Loucy (cell line): ENCODE data around the gene MTFR2.

Experiments
- H2AFZ ChIP-seq: fragments of 200-600 bp; sonication (generic); 2 replicates; pipeline ENCODE4 v1.6.0; 2016; ENCODE audit warnings: antibody characterized with exemption, mild to moderate bottlenecking, low read length, moderate library complexity
- H3F3A ChIP-seq: fragments of 200-600 bp; 2 replicates; pipeline ENCODE4 v1.6.0; 2016; ENCODE audit warnings: antibody characterized with exemption, low read depth, mild to moderate bottlenecking
- H3K27me3 ChIP-seq: fragments of 200-600 bp; sonication (generic); 2 replicates; pipeline ENCODE4 v1.6.1; 2014; ENCODE audit warnings: low read length, mild to moderate bottlenecking; ENCODE audit not compliant: insufficient read depth, poor library complexity, severe bottlenecking
- H3K36me3 ChIP-seq: fragments of 200-600 bp; sonication (generic); 2 replicates; pipeline ENCODE4 v1.6.1; 2016; ENCODE audit warnings: low read length; ENCODE audit not compliant: insufficient read depth
- H3K4me1 ChIP-seq: fragments of 200-600 bp; sonication (generic); 2 replicates; pipeline ENCODE4 v1.5.1; 2014; ENCODE audit warnings: low read length, mild to moderate bottlenecking; ENCODE audit not compliant: insufficient read depth, poor library complexity, severe bottlenecking
- H3K4me2 ChIP-seq: fragments of 200-600 bp; sonication (generic); 2 replicates; pipeline ENCODE4 v1.6.0; 2014; ENCODE audit warnings: antibody characterized with exemption, low read length, low read depth, mild to moderate bottlenecking; ENCODE audit not compliant: poor library complexity, severe bottlenecking
- H3K4me3 ChIP-seq: fragments of 200-600 bp; sonication (generic); 2 replicates; pipeline ENCODE4 v1.5.1; 2014; ENCODE audit warnings: low read length, mild to moderate bottlenecking, mixed read lengths; ENCODE audit not compliant: poor library complexity, severe bottlenecking
- H3K79me2 ChIP-seq: fragments of 200-600 bp; sonication (generic); 2 replicates; pipeline ENCODE4 v1.6.1; 2014; ENCODE audit warnings: low read length; ENCODE audit not compliant: insufficient read depth
- H3K9ac ChIP-seq: fragments of 200-600 bp; sonication (generic); 2 replicates; pipeline ENCODE4 v1.6.0; 2014; ENCODE audit warnings: mild to moderate bottlenecking, low read depth, low read length, moderate library complexity; ENCODE audit not compliant: poor library complexity, severe bottlenecking
- H3K9me2 ChIP-seq: fragments of 200-600 bp; sonication (generic); replicated peaks from 2 replicates; pipeline ENCODE4 v1.6.1; 2016; ENCODE audit warnings: low read depth, low read length, mixed read lengths
- H3K9me3 ChIP-seq: fragments of 200-600 bp; sonication (generic); 2 replicates; pipeline ENCODE4 v1.6.1; 2014; ENCODE audit warnings: mild to moderate bottlenecking, antibody characterized with exemption, low read length, low read depth; ENCODE audit not compliant: insufficient read depth
- H4K20me1 ChIP-seq: fragments of 200-600 bp; sonication (generic); 2 replicates; pipeline ENCODE4 v1.6.0; 2014; ENCODE audit warnings: antibody characterized with exemption, low read length, mild to moderate bottlenecking; ENCODE audit not compliant: insufficient read depth, poor library complexity, severe bottlenecking
- EZH2phosphoT487 ChIP-seq: fragments of 200-600 bp; IDR thresholded peaks from 2 replicates; pipeline ENCODE4 v1.6.1; 2018; ENCODE audit warnings: antibody characterized with exemption, mild to moderate bottlenecking, moderate library complexity, borderline replicate concordance
- TF ChIP-seq, protein P1 (sequence below): fragments of 200-600 bp; sonication (generic); conservative IDR thresholded peaks from 2 replicates; pipeline ENCODE4 v1.5.1; 2014; ENCODE audit warnings: mild to moderate bottlenecking, antibody characterized with exemption, low read length

Gene MTFR2

DNA sequence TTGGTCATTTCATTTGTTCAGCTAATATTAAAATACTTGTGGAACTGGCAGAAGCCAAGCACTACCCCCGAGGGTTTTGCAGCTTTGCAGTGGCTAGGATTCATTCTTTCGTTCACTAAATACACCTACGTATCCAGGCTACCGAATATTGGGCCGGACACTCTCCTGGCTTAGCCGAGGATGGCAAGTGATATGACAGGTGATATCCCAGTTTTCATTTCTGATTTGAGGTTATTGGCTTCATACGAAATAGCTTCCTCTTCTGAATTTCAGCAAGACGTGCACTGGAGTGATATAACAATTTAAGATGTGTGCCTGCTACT lies 536 bp upstream of the MTFR2 start:
- no peak for TF ChIP-seq EZH2phosphoT487
- TF ChIP-seq, protein P1, sequence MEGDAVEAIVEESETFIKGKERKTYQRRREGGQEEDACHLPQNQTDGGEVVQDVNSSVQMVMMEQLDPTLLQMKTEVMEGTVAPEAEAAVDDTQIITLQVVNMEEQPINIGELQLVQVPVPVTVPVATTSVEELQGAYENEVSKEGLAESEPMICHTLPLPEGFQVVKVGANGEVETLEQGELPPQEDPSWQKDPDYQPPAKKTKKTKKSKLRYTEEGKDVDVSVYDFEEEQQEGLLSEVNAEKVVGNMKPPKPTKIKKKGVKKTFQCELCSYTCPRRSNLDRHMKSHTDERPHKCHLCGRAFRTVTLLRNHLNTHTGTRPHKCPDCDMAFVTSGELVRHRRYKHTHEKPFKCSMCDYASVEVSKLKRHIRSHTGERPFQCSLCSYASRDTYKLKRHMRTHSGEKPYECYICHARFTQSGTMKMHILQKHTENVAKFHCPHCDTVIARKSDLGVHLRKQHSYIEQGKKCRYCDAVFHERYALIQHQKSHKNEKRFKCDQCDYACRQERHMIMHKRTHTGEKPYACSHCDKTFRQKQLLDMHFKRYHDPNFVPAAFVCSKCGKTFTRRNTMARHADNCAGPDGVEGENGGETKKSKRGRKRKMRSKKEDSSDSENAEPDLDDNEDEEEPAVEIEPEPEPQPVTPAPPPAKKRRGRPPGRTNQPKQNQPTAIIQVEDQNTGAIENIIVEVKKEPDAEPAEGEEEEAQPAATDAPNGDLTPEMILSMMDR = no peak
- peaks cover 34% of the 10 kb centered on the region for H3K79me2 ChIP-seq
- peak overlapping the region; percentile 86 for H3K4me2 ChIP-seq
- no peaks in the 10 kb centered on the region for H3K9me3 ChIP-seq
- H3K4me1 ChIP-seq = peaks cover 15% of the 10 kb centered on the region
- no peaks in the 10 kb centered on the region for H4K20me1 ChIP-seq
- H3K9me2 ChIP-seq = no peaks in the 10 kb centered on the region
- peak overlapping the region; percentile 75 for H3K9ac ChIP-seq
- H3K36me3 ChIP-seq = no peaks in the 10 kb centered on the region; the same call in 1 of the 2 replicates
- peak overlapping the region; percentile 92 for H3K4me3 ChIP-seq
- H3F3A ChIP-seq = peaks cover 6% of the 10 kb centered on the region
- H3K27me3 ChIP-seq = no peaks in the 10 kb centered on the region
- H2AFZ ChIP-seq = peak overlapping the region; percentile 89

DNA sequence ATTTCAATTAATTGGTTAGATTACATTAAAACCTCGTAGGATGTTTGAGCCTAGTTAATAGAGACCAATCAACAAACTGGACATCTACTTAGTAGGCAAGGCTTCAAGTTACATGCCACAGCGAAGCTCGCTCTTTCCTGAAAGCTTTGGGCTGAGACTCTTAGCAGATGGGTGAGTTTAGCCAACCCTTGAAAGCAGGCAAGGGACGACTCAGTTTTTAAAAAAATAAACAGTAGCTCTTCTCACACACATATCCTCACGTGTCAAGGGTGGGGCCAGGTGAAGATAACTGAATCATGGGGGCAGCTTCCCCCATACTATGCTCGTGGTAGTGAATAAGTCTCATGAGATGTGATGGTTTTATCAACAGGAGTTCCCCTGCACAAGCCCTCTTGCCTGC lies 775 bp downstream of the MTFR2 start:
- Histone ChIP-seq H3K4me2 (peak overlapping the region; percentile 77), H3K27me3 (no peaks in the 10 kb centered on the region), H2AFZ (peak overlapping the region; percentile 87), H3K9ac (peak overlapping the region; percentile 77), H3F3A (peaks cover 6% of the 10 kb centered on the region), H3K9me2 (no peaks in the 10 kb centered on the region), H3K36me3 (peaks cover 2% of the 10 kb centered on the region), H3K79me2 (peaks cover 34% of the 10 kb centered on the region), H3K4me1 (peaks cover 20% of the 10 kb centered on the region), H3K4me3 (peak overlapping the region; percentile 92), H3K9me3 (no peaks in the 10 kb centered on the region), H4K20me1 (no peaks in the 10 kb centered on the region)
- TF ChIP-seq, protein P1 = no peak
- no peak for TF ChIP-seq EZH2phosphoT487

DNA sequence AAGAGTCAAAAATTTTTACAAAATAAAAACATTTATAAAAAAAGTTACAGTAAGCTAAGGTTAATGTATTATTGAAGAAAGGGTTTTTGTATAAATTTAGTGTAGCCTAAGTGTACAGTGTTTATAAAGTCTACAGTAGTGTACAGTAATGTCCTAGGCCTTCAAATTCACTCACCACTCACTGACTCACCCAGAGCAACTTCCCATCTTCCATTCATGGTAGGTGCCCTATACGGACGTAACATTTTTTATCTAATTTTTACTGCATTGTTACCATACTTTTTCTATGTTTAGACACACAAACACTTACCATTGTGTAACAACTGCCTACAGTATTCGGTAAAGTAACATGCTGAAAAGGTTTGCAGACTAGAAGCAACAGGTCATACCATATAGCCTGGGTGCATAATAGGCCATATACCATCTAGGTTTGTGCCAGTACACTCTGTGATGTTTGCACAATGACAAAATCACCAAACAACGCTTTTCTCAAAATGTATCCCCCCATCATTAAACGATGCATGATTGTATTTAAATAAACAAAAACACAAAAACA lies 6.0 kb downstream of the MTFR2 start:
- no peak for TF ChIP-seq EZH2phosphoT487
- TF ChIP-seq, protein P1 = no peak
- Histone ChIP-seq H3K79me2 (peaks cover 25% of the 10 kb centered on the region), H3K4me1 (peaks cover 18% of the 10 kb centered on the region), H3K4me3 (no peak overlapping the region), H4K20me1 (no peaks in the 10 kb centered on the region), H3K4me2 (no peak overlapping the region), H2AFZ (no peak overlapping the region), H3K9me2 (no peaks in the 10 kb centered on the region), H3F3A (no peaks in the 10 kb centered on the region), H3K9me3 (no peaks in the 10 kb centered on the region), H3K9ac (no peak overlapping the region), H3K27me3 (no peaks in the 10 kb centered on the region), H3K36me3 (peaks cover 33% of the 10 kb centered on the region)
